GM12801 (cell line): ENCODE results near the gene CACNA2D4.

ENCODE experiments used
- CTCF ChIP-seq: IDR thresholded peaks from one replicate; pipeline ENCODE4 v1.5.1; 2011; ENCODE audit warnings: control low read depth; ENCODE audit not compliant: insufficient read length; ENCODE audit errors: extremely low read depth

The CACNA2D4 gene

GRCh38 chr12:1926251-1926657 is 7.8 kb upstream of the CACNA2D4 start:
- TF ChIP-seq CTCF = no peak

- TF ChIP-seq CTCF = no peak
Observed at GRCh38 chr12:1925684-1926006, 7.2 kb upstream of the CACNA2D4 start.

GRCh38 chr12:1924996-1925683 is 6.7 kb upstream of the CACNA2D4 start:
- TF ChIP-seq CTCF = no peak

GRCh38 chr12:1922985-1923384 is 4.5 kb upstream of the CACNA2D4 start:
- TF ChIP-seq CTCF = no peak

GRCh38 chr12:1922075-1922709 is 3.7 kb upstream of the CACNA2D4 start:
- no peak for TF ChIP-seq CTCF

GRCh38 chr12:1920971-1921370 is 2.5 kb upstream of the CACNA2D4 start:
- TF ChIP-seq CTCF = no peak

GRCh38 chr12:1920436-1920835 is 2.0 kb upstream of the CACNA2D4 start:
- no peak for TF ChIP-seq CTCF
